ENCODE results near the gene PHF2.

PHF2 gene

DNA sequence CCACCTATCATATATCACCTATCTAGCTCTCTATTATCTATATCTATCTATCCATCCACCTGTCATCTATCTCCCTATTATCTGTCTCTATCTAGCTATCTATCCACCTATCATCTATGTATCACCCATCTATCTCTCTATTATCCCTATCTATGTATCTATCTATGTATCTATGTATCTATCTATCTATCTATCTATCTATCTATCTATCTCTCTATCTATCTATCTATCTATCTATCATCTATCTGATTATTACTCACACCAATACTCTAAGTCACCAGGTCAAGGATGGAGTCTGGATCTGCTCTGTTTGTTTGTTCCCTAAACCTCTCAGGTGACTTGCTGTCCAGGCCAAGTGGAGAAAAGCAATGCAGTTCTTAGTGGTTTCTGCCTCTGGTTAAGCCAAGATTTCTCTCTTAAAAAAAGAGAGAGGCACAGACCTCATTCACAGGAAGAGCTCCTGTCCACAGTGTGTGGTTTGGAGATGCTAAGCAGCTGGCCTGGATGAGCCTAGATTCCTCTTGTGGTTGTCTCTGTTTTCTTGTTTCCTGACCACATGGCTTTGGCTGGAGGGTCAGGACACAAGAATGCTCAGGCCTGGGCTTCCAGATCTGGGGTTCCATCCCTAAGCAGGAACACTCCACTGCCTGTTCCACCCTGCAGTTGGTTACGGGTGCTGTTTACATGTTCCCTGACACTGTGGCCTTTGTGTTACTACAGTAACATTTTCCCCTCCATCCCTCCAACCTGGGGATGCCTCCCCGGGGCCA is 133.4 kb downstream of the PHF2 start:
- DNase-seq: no peak

DNA sequence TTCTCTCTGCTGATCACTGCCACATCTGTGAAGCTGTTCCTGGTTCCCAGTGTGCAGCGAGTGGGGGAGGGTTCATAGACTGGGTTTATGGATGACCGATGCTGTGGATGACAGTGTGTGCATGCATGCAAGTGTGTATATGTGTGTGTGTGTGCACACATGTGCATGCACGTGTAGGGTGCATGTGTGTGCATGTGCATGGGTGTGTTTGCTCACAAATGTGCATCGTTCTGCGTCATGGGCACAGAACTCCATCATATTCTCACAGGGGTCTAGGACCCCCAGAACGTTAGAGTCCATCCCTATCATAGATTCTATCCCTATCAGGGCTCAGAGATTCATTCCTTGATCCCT is 134.0 kb downstream of the PHF2 start:
- no peak for DNase-seq

DNA sequence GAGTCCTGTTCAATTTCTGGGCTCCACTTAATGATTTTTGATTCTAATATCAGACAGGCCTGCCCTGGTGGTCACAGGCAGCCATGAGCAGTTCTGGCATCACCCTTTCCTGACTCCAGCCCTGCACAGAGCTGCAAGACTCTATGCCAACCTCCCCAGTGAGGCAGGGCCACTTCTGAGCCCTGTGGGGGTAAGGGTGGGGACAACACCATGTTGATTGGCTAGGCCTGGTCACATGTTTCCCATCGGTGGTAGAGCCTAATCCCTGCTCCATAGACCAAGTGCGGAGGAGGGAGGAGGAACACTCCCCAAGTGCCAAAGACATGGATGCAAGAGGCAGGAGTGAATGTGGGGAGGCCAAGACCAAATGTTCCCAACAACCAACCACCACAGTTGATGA is 134.6 kb downstream of the PHF2 start:
- DNase-seq: no peak

DNA sequence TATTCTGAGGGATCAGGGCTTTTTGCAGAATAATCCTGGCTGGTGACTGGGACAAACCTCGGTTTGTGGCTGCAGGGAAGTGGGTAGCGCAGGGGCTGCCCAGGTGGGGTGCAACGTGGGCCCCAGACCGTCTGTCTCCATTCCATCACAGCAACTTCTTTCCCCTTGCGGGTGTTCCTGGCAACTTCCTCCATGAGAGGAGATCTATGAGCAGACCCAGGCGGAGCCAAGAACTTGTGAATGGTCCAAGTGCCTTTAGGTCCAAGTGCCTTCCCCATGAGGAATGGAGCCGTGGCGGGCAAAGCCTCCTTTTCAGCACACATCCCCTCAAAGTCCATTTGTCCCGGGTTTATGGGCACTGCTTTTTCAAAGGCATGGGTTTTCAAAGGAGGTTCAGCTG is 136.5 kb downstream of the PHF2 start:
- no peak for DNase-seq

DNA sequence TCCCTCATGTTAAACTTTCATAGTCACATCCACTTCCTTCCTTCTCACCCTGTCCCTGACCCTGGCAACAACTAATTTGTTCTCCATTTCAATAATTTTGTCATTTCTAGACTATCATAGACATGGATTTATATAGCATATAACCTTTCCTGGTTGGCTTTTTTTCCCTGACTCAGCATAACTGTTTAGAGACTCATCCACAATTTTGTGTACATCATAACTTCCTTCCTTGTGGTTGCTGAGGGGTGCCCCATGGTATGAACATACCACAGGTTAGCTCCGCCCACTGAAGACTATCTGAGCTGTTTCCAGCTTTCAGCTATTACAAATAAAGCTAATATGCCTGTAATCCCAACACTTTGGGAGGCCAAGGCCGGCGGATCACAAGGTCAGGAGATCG is 137.3 kb downstream of the PHF2 start:
- no peak for DNase-seq

DNA sequence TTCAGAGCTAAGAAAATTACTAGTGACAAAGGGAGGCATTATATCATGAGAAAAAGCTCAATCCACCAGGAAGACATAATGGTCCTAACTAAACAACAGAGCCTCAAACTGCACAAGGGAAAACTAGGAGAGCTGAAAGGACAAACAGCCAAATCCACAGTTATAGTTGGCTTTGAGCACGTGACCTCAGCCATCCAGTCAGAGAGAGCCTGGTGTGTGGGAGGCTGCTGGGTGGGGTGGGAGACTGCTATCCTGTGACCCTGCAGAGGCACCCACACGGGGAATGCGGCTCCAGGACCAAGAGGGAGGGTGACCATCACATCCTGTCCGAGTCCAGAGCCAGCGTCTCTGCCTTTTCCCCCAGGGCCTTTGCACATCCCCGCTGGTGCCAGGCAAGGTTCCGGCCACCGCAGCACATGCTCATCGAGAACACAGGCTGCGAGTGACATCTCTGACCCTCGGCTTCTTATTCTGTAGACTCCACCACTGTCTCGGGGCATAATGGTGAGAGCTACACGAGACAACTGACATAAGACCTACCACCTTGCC is 145.1 kb downstream of the PHF2 start:
- DNase-seq: no peak

DNA sequence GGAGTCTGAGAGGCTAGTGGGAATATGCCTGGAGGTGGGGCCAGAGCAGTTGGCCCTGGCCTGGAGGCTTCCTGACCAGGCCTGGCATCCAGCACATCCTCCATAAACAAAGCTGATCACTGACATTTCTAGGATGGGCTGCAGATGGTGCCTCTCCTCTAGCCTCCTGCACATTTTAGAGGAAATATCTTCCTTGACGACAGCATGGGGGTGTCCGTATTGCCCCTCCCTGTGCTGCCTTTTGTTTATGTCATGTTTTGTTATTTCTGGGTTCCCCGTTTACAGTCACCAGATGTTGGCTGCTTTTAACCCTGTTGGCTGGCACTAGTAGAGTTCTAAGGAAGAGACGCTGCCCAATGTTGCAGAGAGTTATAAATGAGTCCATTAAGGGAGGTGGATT is 148.5 kb downstream of the PHF2 start:
- DNase-seq: no peak

DNA sequence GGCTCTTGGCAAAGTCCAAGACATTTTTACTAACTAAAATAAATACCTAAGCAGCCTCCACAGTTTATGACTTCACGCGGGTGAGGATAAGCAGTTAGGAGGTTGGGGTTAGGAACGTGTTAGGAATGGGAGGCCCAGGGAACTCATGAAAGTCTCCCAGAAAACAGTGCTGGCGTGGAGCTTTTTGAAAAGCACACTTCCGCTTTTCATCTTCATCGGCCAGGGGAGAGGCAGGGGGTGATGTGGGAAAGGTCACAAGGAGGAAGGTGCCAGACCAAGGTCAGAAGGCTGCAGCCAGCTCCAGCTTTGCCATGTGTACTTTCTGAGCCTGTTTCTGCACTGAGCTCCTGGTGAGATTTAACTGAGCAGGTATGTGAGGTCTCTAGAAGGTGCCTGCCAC is 149.0 kb downstream of the PHF2 start:
- DNase-seq: no peak

DNA sequence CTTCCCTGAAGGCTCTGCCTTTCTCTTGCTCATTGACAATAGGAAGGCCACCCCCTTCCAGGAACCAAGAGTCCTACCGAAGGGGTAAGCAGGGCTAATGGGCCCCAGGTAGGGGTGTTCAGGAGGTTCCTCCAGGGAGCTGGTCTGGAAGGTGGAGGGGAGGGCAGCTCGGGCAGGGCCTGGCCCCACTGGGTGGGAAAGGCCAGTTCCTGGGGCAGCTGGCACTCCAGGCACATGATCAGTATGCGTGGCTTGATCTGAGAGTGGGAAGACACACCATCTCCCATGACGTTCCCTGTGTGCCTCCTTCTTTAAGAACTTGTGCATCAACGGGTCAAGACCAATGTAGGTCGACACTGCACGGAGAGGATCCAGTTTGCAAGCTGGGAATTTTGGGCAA is 149.8 kb downstream of the PHF2 start:
- DNase-seq: no peak

Measured in right kidney (tissue), 1 donor.